Fibroblast of pulmonary artery (primary cell): ENCODE measurements around the gene ADK.
A peak's percentile ranks its signal among the peaks of the same experiment; 100 is the strongest.

Experiments used
- DNase-seq: peaks from one replicate; pipeline ENCODE4 v3.0.0-alpha.2; 2010; ENCODE audit warnings: low read depth
- H3K4me3 ChIP-seq: replicated peaks from 2 replicates; pipeline ENCODE4 v1.5.1; 2011; ENCODE audit warnings: low read depth, mild to moderate bottlenecking, control low read depth, low read length, moderate library complexity
- CTCF ChIP-seq: IDR thresholded peaks from 2 replicates; pipeline ENCODE4 v1.5.1; 2011; ENCODE audit warnings: mild to moderate bottlenecking, control low read depth, low read length, inconsistent platforms; ENCODE audit errors: missing control alignments

ADK gene

DNA sequence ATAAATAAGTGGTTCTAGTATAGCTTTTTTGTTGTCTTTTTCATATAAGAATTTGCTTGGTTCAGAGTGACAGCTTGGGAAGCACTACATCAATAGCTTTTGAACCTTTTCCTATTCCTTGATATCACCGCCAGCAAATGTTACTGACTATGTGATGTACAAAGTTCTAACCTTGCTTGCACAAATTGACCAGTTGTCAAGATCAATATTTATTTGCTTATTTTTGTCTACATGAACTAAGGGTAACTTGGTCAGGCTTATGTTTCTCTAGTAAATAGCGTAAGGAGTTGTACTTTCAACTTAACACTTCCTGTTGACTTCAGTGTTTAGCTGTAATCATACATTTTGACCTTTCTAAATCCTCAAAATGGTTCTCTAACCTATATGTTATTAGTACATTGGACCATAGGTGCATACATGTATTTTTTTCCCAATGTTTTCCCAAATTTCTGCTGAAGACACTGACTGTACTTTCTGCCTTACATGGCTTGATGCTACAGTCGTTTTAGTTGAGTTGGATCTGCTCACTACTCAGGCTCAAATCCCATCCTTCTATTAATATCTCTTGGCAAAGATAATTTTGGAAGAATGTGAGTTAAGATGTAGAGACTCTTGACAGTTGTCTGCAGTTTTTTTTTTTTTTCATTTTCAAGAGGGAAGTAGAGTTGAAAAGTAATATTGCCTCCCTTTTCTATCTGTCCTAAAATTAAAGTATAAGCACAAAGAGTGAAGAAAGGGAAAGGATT, 436.3 kb downstream of the ADK start:
- DNase-seq = no peak

DNA sequence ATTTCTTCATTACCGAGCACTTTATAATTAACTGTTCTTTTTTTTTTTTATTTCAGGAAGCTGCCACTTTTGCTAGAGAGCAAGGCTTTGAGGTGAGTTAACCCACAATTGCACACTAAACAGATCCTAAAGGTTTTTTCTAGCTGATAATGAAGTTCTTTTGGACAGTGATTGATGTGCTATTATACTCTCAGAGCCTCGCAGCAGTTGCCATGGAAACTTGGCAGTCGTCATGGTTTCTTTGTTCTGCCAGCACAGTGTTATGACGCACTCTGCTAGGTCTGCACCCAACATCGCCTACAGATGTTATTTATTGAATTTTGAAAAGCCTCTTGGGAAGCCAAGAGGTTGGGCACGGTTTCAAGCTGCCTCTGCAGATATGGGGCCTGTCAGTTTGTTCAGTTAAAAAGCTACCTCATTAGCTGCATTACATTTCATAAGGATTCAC, 438.2 kb downstream of the ADK start:
- H3K4me3 ChIP-seq = no peak overlapping the region
- DNase-seq = peak; percentile 100
- no peak for TF ChIP-seq CTCF

More for the DNA sequence above, 436.3 kb downstream of the ADK start:
- no peak overlapping the region for H3K4me3 ChIP-seq
- TF ChIP-seq CTCF = no peak

DNA sequence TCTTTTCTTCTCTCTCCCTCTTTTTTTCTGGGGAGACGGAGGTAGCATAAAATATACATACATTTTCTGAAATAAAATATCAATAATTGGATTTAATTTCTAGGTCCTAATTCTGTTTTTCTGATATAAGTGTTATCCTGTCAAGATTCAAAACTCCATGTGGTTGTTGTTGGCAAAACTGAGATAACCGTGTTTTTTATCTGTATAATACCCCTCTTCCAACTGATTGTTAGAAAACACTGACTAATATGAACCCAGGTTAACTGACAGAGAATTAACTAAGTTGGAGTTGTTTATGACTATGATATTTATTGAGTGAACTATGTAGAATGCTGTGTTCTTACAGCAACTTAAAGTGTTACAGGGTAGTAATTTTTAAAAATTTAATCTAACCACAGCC, 438.8 kb downstream of the ADK start:
- H3K4me3 ChIP-seq = no peak overlapping the region
- TF ChIP-seq CTCF = no peak
- DNase-seq = no peak

- H3K4me3 ChIP-seq = no peak overlapping the region
- no peak for TF ChIP-seq CTCF
- DNase-seq = peak; percentile 86
These were observed 442.4 kb downstream of the ADK start for GRCh38 chr10:74593470-74593869.

DNA sequence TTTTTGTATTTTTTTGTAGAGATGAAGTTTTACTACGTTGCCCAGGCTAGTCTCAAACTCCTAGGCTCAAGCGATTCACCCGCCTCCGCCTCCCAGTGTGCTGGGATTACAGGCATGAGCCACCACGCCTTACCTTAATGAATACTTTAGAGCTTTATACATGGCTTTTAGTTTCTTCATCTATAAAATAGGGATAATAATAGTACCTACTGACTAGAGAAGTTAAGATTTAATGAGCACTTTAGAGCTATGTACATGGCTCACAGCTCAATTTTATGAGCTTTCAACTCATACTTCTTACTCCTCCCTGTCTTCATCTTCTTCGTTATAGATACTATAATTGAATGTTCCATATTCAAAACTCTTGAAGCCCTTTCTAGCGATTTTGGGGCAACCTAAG, 445.7 kb downstream of the ADK start:
- no peak overlapping the region for H3K4me3 ChIP-seq
- TF ChIP-seq CTCF = no peak
- DNase-seq = no peak

GRCh38 chr10:74598891-74599566, 448.0 kb downstream of the ADK start:
- DNase-seq = peak; percentile 53
- TF ChIP-seq CTCF = no peak
- peak overlapping the region; percentile 25 for H3K4me3 ChIP-seq
